Measurements from ENCODE around the gene KRT72.

Gene KRT72

DNA sequence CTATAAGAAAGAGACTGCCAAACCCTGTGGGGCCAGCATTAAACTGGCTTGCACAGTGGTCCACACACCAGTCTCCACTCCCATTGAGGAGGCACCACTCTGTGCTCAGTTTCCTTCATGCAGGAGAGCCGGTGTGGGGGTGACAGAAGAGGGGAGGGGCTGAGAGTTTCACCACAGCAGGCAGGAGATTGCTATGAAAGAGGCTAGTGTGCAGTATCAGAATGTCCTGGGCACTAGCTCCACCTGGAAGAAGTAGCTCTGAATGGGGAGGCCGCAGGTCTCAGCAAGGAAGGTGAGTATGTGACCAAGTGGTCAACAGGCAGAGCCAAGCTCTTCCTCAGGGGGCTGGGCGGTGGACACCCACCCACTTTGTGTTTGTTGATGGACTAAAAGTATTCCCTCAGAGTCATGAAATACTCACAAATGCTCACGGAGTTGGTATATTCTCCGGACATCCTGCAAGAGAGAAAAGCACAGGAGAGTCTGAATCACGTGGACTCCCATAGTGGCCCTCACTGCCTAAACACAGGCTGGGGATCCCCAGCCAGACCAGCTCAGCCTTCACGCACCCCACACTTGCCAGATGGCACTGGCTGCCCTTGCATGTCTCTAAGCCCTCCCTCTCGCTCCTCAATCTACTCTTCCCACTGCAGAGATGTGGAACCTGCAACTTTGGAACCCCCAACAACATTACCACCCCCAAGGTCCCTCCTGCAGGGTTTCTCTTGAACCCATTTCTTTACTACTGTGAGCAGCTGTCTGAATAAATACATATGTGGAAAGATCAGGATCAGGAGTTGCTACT is 7.8 kb upstream of the KRT72 start:
- DNase-seq (ENCODE audit: low read depth): no peak

GRCh38 chr12:52608161-52608560 is 6.9 kb upstream of the KRT72 start:
- no peak overlapping the region for H3K4me3 ChIP-seq (ENCODE audit: low read length)
- DNase-seq (ENCODE audit: low read depth): no peak
- TF ChIP-seq, protein P1, sequence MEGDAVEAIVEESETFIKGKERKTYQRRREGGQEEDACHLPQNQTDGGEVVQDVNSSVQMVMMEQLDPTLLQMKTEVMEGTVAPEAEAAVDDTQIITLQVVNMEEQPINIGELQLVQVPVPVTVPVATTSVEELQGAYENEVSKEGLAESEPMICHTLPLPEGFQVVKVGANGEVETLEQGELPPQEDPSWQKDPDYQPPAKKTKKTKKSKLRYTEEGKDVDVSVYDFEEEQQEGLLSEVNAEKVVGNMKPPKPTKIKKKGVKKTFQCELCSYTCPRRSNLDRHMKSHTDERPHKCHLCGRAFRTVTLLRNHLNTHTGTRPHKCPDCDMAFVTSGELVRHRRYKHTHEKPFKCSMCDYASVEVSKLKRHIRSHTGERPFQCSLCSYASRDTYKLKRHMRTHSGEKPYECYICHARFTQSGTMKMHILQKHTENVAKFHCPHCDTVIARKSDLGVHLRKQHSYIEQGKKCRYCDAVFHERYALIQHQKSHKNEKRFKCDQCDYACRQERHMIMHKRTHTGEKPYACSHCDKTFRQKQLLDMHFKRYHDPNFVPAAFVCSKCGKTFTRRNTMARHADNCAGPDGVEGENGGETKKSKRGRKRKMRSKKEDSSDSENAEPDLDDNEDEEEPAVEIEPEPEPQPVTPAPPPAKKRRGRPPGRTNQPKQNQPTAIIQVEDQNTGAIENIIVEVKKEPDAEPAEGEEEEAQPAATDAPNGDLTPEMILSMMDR (IDR thresholded peaks at IDR 0.05; ENCODE audit: insufficient read depth, low read depth, low read length, missing control alignments): no peak

More for the DNA sequence above, 7.8 kb upstream of the KRT72 start:
- TF ChIP-seq, protein P1 (IDR thresholded peaks at IDR 0.05; ENCODE audit: insufficient read depth, low read depth, low read length, missing control alignments): no peak
- no peak overlapping the region for H3K4me3 ChIP-seq (ENCODE audit: low read length)

GRCh38 chr12:52607314-52607713 is 6.1 kb upstream of the KRT72 start:
- TF ChIP-seq, protein P1 (IDR thresholded peaks at IDR 0.05; ENCODE audit: insufficient read depth, low read depth, low read length, missing control alignments): no peak
- DNase-seq (ENCODE audit: low read depth): no peak
- no peak overlapping the region for H3K4me3 ChIP-seq (ENCODE audit: low read length)

DNA sequence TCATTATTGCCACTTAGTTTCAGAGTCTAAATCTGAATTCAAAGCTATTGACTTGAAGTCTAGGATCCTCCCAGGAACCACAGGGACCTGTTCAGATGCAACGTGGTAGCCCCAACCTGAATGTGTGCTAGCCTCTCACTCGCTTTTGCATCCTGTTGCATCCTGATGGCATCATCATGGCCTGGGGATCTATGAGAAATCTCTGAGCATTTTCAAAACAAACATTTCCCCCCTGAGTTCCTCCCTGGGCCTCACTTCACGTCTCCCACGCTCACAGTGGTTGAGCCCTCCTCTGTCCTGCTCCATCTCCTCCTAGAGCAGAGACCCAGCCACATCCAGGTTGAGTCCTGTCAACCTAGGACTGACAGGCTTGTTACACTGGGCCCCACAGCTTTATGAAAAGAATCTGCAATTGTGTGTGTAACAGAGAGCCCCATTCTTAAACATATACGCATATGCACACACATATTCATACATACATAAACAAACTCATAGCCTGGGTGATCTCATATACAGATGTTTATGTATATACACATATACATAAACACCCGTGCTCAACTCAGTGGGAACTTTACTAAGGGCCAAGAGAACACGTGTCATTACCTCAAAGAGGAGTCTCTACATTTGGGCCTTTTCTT is 5.4 kb upstream of the KRT72 start:
- no peak overlapping the region for H3K4me3 ChIP-seq (ENCODE audit: low read length)
- TF ChIP-seq, protein P1 (IDR thresholded peaks at IDR 0.05; ENCODE audit: insufficient read depth, low read depth, low read length, missing control alignments): no peak
- DNase-seq (ENCODE audit: low read depth): no peak

GRCh38 chr12:52606096-52606495 is 4.8 kb upstream of the KRT72 start:
- TF ChIP-seq, protein P1 (IDR thresholded peaks at IDR 0.05; ENCODE audit: insufficient read depth, low read depth, low read length, missing control alignments): no peak
- no peak for DNase-seq (ENCODE audit: low read depth)
- no peak overlapping the region for H3K4me3 ChIP-seq (ENCODE audit: low read length)

GRCh38 chr12:52605542-52605941 is 4.3 kb upstream of the KRT72 start:
- DNase-seq (ENCODE audit: low read depth): no peak
- TF ChIP-seq, protein P1 (IDR thresholded peaks at IDR 0.05; ENCODE audit: insufficient read depth, low read depth, low read length, missing control alignments): no peak
- no peak overlapping the region for H3K4me3 ChIP-seq (ENCODE audit: low read length)
